GM21515 (cell line): ENCODE data around the gene ASL.
"Not testable (repeated sequence)": the region's sequence is repeated elsewhere in the genome, so short reads cannot be mapped to it uniquely, and the experiment has no call there.

Source experiments
- ATAC-seq: cut with Tn5 transposase; IDR thresholded peaks from one replicate; pipeline ENCODE4 v1.9.1; 2021; ENCODE audit not compliant: unreplicated experiment

The ASL gene

DNA sequence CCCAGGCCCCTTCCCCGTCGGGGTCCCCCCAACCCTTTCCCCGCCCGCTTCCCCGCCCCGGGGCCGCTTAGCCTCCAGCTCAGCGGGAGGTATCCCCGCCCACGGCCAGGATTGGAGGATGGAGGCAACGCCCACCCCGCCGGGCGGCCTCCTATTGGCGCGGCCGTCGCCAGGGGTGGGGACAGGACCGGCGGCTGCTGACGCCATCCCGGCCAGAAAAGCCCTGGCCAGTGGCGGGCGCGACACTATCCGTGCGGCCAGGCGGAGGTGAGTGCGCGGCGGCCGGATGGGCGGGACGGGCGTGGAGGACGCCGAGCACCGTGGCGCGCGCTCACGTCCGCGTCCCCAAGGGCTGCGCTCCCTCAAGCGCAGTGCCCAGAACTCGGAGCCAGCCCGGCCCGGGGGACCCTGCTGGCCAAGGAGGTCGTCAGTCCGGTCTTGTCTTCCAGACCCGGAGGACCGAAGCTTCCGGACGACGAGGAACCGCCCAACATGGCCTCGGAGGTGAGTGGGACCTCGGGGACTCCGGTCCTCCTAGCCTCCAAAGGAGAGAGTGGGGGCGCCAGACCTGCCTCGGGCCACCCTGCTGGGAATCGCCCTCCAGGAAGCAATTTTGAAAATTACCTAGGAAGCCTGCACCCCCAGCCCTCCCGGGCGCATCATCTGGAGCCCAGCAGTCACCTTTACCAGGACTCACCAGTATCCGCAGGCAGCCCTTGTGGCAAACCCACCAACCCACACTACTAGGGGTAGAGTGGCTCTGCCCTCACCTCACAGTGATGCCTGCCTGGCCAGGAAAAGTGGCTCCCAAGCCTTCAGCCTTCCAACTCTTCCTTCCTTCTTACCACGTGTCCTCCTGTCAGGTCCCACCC is at the start of gene ASL:
ASL (plus strand) TSS at position 230 of the 872 bp plus-strand sequence; CDS start at position 493, 263 bp downstream.
- peak; percentile 99 for ATAC-seq

DNA sequence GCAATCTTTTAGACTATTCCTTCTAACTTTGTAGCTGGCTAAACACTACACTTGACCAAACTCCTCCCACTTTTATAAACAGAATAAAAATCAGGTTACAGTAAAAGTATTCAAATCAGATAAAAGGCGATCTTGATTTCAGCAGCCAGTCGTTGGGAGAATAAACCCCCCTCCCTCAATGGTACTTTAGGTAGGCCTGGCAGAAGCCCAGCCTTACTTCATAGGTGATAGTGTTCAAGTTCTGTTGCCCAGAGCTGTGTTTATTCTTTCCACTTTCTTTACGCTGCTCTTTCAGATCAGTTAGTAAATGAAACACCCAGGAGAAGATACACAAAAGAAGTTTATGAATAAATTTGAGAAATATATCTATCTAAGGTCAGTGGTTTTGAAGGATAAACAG is 47.3 kb upstream of the ASL start:
- not testable (repeated sequence) for ATAC-seq

DNA sequence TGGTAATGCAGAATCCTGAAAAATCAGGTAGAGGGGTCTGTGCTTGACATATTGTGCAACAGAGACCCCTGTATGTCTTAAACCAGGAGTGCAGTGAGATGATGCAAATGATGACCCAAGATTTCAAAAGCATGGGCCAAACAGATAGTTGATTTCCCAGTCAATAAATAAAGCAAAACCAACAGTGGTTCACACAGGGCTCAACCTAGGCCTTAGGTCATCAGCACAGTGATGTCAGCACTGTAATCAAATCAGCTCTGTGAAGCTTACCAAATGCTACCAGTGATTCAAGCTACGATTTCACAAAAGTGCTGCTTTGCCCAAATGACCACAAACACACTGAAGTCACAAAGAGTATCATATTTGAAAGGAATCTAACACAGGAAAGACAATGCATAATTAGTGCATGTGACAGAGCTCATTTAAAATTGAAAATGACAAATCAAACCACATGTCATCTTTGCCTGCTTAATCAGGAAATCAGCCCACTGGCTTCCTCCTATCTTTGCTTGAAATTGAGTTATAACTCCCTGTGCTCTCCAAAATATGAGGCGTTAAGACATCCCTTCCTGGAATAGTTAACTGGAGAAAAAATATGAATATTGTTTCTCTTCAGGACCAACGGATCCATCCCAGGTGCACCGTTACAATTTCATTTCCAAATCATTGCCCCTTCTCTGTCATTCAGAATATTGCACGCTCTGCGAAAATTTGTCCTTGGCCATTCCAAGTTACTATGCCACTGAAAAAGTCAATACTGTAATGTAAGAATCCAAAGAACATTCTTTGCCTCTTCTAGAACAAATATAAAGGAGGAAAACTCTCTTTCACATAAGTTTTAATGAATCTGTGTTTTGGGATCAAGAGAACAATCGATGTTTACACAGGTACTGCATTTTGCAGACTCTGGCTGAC is 41.9 kb upstream of the ASL start:
- no peak for ATAC-seq

DNA sequence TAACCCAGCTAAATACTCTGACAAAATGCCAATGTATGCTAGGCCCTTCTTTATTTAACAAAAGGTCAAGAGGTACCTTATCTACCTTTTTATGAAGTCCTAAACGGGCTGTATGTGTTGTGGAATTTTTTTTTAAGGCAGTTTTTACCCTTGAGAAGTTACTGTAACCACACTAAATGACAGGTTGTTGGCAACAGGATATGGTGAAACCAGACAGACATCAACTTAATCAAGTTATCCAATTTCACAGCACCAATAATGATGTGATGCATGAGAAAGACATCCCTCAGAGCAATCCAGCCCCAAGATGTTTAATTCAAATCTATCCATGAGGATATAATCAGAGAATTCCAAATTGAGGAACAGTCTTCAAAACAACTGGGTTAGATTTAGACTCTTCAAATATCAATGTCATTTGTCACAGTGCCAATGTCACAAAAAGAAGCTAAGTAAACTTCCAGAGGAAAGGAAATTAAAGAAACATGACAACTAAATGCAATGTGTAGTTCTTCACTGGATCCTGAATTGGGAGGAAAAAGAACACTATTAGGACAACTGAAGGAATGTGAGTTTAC is 41.1 kb upstream of the ASL start:
- not testable (repeated sequence) for ATAC-seq

DNA sequence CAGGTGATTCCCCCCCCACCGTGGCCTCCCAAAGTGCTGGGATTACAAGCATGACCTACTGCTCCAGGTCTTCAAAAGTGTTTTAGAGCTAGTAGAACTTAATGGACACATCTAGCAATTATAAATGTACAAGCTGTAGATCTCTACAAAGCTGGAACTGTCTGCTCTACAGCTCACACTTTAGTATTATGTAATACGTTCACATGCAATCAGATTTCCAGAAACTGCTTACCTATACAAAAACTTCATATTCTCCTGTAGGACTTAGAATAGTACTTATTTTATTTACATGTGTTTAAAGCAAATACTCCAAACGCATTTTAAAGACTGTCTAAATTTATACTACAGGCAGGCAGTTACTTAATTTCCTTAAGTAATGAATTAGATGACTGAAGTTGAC is 39.2 kb upstream of the ASL start:
- ATAC-seq = no peak

DNA sequence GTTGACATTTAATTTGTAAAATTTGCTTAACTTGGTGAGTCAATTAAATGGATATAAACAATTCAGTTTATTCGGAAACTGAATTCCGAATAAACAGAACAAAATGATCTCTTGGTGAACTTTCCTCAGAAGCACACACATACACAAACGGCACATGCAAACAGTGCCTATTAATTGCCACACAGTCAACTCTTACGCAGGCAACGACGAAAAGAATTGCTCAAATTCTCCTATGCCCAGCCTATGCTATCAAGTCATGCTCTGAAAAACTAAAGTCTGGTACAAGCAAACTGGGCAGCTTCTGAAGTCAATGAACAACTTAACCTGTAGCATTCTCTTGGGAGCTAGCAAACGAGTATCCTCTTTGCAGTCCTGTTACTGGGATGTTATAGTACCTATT is 38.8 kb upstream of the ASL start:
- ATAC-seq = no peak

DNA sequence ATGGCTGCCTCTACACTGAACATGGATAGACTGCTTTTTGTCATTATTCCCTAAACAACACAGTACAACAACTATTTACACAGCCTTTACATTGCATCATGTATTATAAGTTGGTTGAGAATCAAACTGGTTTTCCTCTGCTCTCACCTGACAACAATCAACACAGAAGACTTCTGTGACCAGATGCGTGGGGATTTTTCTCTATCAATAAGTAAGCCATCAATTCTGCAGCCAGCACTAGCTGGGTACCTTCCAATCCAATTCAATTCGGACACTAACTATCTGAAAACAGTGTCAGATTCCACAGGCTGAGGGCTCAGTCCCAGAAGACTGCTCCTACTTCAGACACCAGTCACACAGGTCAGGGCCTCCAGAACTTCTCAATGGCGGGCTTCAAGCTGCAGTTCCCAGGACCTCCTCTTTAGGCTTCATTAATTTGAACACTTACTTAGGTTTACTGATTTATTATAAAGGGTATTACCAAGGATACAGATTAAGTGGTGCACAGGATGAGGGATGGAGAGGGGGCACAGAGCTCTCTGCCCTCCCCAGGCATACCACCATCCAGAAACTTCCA is 36.4 kb upstream of the ASL start:
- ATAC-seq = no peak

DNA sequence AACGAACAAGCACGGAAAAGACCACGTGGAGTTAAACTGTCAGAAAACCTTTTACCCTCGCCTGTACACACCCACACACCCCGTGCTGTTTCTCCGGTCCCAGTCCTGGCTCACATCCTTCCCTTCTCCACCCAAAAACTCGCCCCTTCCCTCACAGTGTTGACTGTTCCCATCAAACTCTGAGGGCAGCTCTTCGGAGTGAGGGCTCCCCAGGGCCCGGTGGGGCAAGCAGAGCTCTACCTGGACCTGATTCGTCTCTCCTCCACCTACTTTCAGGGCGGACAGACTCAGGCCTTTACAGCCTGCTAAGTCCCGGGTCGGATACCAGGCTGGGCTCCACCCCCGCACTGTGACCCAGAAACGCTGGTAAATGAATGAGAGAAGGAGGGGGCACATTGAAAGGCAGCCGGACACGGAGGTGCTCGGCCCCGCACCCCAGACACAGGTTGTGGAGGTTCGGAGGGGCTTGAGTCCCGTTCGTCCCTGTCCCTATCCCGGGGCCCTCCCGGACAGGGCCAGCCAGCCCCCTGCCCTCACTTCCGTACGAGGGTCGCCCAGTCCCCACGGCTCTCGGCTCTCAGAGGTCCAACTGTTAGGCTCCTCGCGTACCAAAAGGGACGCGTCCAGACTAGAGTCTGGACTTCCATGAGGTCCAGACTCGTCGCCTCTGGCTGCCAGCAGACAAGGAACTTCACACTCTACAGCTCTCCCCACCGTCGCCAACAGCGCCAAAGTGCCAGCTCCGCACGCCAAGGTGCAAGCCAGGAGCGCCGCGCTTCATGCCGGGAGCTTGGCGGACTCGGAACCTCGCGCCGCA is 31.7 kb upstream of the ASL start:
- no peak for ATAC-seq

DNA sequence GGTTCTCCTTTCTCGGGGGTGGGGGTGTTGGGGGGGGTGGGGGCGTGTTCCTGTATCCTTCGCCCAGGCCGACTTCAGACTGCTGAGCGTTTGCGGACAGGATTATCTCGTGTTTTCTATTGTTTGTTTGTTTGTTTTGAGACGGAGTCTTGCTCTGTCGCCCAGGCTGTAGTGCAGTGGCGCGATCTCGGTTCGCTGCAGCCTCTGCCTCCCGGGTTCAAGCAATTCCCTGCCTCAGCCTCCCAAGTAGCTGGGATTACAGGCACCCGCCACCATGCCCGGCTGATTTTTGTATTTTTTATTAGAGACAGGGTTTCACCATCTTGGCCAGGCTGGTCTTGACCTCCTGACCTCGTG is 31.1 kb upstream of the ASL start:
- not testable (repeated sequence) for ATAC-seq

DNA sequence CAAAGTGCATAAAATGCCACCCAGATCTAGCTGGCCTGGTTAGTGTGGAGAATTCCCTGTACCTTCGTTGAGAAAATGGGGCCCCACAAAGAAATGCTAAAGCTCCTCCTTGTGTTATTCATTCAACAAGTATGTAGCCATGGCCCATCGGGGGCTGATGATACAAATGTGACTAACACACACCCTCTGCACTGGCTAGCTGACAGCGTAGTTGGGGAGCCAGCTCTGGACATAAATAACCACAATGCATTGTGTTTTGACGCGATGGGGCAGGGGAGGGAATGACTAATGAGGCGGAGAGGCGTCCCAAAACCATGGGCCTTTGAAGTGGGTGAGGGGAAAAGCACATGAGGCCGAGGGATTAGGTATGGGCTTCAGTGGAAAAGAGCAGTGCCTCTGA is 28.2 kb upstream of the ASL start:
- no peak for ATAC-seq

DNA sequence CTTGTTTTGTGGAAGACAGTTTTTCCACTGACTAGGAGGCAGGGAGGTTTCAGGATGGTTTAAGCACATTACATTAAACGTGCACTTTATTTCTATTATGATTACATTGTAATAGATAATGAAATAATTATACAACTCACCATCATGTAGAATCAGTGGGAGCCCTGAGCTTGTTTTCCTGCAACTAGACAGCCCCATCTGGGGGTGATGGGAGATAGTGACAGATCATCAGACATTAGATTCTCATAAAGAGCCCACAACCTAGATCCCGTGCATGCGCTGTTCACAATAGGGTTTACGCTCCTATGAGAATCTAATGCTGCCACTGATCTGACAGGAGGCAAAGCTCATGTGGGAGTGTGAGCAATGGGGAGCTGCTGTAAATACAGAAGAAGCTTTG is 25.7 kb upstream of the ASL start:
- not testable (repeated sequence) for ATAC-seq

DNA sequence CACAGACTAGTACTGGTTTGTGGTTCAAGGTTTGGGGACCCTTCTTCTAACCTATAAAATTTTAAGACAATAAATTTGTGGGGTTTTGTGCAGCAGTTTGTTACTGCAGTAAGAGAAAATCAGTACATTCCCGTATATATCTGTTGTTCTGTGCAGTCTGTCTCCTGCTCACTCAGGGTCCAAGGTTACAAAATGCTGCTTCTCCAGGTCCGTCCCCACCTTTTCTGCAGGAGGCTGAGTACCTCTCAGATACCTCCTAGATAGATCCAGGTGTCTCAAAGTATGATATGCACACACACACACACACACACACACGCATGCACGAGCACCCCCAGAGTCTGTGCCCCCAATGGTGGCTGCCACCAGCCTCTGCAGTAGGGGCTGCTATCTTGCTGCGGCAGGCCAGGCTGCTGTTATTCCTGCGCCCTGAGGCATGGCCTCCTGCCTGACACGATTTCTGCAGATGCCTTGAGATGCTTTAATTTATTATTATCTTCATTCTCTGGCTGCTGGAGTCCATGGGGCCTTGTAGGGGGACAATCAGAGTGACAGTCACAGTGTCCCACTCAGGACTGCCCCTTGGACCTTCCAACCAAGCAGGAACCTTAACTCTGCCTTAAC is 25.2 kb upstream of the ASL start:
- ATAC-seq = no peak

DNA sequence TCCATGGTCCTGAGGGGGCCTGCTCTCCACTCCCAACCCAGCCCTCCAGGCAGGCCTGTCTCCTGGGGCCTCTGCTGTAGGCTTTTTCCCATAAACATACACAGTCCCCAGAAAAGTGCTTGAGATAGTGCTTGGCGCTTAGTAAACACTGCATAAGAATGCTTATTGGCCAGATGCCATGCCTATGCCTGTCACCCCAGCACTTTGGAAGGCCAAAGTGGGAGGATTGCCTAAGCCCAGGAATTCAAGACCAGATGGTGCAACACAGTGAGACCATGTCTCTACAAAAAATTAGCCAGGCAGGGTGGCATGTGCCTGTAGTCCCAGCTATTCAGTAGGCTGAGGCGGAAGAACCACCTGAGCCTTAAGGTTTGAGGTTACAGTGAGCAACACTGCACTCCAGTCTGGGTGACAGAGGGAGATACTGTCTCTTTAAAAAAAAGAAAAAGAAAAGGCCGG is 24.6 kb upstream of the ASL start:
- no peak for ATAC-seq

DNA sequence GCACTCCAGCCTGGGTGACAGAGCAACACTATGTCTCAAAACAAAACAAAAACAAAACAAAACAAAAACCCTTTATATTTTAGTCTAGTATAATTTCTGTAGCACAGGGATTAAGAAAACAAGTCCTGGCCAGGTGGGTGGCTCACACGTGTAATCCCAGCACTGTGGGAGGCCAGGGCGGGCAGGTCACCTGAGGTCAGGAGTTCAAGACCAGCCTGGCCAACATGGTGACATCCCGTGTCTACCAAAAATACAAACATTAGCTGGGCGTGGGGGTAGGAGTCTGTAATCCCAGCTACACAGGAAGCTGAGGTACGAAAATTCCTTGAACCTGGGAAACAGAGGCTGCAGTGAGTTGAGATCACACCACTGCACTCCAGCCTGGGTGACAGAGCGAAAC is 23.2 kb upstream of the ASL start:
- no peak for ATAC-seq

DNA sequence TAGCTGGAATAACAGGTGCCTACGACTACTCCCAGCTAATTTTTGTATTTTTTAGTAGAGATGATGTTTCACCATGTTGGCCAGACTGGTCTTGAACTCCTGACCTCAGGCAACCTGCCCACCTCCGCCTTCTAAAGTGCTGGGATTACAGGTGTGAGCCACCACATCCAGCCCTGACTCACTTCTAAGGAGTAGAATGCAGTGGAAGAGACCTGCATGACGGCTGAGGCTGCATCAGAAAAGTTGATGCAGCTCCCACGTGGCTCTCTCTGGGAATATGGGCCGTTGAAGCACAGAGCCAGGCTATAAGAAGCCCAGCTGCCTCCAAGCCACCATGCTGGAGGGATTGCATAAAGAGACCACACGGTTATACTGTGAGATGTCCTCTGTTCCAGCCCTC is 21.6 kb upstream of the ASL start:
- no peak for ATAC-seq

DNA sequence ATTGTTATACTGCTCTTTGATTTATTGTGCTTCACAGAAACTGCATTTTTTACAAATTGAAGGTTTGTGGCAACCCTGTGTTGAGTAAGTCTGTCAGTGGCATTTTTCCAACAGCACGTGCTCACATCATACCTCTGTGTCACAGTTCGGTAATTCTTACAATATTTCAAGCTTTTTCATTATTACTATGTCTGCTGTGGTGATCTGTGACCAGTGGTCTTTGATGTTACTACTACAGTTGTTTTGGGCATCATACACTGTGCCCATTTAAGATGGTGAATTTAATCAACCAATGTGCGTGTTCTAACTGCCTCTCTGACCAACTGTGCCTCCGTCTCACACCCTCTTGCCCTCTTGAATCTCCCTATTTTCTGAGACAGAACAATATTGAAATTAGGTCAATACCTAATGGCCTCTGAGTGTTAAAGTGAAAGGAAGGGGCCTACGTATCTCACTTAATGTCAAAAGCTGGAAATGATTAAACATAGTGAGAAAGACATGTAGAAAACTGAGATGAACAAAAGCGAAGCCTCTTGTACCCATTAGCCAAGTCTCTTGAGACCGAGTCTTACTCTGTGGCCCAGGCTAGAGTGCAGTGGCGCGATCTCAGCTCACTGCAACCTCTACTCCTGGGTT is 20.2 kb upstream of the ASL start:
- peak; percentile 62 for ATAC-seq

DNA sequence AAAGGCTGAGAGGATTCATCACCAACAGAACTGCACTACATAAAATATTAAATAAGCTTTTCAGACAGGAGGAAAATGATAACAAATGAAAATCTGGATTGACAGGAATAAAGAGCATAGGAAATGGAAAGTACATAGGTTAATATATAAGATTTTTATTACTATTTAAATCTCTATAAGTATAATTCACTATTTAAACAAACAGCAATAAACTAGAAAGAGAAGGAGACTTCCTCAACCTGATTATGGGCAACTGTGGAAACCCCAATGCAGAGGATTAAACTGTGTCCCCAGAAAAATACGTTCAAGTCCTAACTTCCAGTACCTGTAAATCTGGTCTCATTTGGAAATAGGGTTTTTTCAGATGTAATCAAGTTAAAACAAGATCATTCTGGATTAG is 14.8 kb upstream of the ASL start:
- no peak for ATAC-seq

DNA sequence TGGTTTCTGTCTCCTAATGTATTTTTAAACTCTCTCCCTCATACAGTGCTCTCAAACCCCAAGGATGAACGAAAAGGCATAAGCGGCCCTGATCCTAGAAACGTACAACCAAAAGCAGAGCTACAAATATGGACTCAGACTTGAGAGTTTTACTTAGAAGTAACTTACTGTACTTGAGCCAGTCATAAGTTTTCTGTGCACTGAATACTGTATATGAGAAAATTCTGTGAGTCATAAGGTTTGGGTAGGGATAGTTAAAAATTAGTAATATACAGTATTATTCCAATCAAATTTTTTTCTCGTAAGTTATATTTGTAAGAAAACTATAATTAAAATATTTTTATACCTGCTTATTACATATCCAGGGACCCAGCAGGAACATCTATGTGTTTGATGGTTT is 5.9 kb upstream of the ASL start:
- ATAC-seq = no peak

DNA sequence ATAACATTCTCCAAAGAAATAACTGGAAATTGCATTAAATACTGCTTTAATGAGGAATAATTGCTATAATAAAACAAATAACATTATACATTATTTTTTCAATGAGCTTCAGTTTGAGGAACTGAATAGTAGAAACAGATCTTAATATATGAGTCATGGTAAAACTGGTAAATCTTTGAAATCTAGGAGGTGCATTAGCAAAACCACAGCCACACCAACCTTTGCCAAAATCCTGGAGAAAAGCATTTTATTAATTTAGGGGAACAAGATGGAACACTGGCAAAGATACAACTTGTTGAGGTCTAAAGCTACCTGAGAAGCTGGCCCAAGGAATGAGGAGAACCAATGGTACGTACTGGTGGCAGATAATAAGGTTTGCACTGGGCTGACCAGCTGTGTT is 5.4 kb upstream of the ASL start:
- no peak for ATAC-seq
